T-helper 2 cell (primary cell): ENCODE data around the gene CNTN1.

ENCODE experiments used
- DNase-seq, 5 experiments: peaks; one replicate each; pipeline versions ENCODE4 v3.0.0 to v3.0.0-alpha.2; 2012 to 2022

Gene CNTN1

DNA sequence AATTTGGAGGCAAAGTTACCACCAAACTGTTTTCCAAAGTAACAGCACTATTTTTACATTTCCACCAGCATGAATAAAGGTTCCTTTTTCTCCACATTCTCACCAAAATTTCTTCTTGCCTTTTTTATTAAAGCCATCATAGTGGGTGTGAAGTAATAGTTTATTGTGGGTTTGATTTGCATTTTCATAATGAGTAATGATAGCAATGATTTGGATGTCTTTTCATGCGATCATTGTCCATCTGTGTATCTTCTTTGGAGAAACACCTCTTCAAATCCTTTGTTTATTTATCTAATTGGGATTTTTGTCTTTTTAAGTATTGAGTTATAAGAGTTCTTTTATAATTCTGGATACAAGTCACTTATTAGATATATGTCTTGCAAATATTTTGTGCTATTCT, 172.7 kb downstream of the CNTN1 start:
- DNase-seq = no peak

DNA sequence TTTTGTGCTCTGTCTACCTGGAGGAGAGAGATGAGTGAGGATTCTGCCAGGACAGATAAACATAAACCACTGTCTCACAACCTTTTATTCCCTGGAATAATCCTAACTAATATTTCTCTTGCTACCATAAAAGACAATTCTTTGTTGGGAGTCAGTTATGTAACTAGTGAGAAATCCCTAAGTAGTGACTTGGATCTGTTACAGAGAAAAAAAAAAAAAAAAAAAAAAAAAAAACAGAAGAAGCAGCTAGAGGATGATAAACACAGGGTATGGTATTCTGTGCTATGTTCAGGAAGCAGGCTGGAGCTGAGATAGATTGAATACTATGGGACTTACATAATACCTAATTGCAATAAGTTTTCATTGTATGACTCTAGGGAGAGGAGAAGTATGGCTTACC, 178.7 kb downstream of the CNTN1 start:
- DNase-seq = no peak

DNA sequence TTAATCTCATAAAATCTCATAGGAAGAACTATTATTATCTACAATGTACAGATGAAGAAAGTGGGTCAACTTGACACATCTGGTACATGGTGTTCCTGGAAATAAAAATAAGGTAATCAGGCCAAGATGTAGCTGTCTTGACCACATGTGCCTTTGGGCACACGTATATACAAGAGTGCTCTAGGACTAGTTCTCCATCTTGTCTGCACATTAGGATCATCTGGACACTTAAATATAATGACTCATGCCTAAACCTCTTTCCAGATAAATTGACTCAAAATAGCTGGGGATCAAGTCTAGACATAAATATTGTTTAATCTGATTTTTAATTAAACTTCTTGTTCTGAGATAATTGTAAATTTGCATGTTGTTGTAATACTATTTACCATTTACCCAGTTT, 182.6 kb downstream of the CNTN1 start:
- no peak for DNase-seq

DNA sequence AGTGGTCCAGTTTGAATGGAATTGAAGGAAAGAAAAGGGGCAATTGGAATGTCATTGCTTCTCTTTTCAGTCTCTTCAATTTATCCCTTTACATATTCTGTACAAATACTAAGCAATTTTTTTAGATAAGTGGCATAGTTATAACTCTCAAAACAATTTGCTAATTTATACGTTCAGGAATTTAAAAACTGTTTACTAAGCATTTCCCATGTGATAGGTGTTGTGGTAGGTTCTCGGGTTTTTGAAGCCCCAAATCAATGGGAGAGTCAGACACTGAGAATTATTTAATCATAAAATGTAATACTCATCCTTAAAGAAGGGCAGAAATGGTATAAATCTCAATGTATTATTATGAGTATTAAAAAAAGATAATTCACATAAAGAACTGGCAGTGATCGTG, 197.1 kb downstream of the CNTN1 start:
- DNase-seq = no peak

DNA sequence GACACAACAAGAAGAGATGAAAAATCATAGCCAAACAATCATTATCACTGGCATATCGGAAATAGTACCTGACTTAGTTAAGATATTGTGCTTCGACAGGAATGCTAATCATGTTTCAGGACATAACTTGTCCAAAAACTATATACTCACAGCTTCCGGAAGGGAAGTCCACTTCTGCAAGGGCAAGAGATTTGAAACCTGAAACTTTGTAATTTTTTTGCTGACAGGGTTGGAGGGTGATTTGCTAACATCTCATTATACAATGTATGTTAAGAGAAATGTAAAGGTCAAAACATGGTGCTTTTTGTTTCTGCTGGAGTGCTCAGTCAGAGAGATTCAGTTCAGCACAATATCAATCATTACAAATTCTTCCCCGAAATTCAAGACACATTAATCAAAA, 200.3 kb downstream of the CNTN1 start:
- no peak for DNase-seq

DNA sequence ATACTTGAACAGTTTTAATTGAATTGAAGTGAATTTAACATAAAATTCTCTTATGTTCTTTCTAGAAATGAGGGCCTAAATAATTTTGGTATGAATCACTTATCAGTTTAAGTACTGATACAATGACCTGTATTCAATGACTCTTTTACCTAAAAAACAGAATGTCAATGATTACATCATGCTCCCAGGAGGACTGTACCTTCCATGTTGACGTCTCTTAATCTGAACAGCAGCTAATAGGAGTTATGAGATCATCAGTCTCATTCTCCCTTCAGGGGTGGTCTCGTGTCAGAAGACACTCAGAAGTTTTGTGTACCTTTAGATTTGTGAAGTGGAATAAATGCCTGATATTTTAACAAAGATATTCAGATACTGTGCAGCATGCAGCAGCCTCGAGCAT, 206.3 kb downstream of the CNTN1 start:
- no peak for DNase-seq

DNA sequence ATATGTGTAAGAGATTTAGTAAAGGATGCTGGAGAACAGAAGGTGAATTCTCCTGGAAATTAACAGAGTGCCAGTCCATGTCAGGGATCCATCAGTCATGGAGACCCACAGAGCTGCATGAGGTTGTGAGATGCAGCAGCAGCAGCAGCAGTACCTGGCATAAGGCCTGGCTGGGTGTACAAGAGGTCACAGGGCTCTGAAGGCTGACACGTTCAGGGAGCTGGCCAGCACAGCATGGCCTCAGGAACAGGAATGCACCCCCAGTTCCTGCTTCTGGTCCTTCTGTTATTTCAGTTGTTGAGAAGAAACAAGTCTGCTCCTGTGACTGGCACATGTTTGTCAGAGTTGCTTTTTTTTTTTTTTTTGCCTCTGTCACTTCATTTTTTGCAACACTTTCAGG, 210.8 kb downstream of the CNTN1 start:
- DNase-seq = no peak

DNA sequence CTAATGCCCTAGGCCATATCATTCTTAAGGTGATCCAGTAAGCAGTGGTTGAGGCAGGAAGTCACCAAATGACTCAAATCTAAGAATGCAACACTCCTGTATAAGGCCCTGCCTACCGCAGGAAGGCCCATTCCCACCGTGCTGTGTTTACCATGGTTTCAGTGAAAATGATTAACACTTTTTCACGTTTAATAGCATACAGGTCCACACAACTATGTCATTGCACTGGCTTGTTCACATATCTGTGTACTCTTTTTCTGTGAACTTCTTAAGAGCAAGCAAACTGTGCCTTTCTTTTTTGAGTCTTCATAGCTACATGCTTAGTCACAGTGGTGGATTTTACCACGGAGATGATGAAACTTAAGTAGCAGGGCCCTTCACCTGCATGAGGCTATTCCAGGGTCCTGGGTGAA, 214.9 kb downstream of the CNTN1 start:
- DNase-seq = peak in 1 of 5 experiments; percentile 38

DNA sequence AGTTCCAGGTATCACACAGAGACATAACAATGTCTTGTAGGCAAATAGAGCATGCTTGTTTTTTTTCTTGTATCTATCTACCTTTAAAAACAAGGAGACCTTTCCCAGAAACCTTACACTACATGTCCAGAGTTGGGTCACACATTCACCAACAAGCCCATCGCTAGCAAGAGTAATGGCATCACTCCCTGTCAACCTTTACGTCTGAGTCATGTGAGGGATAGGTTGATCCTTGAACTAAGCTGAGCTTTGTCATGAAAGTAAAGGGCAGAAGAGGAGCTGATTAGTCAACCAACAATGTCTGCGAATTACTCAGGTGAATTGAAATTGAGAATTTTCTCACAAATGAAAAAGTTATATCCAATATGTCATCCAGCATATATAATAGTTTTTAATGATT, 219.4 kb downstream of the CNTN1 start:
- no peak for DNase-seq

DNA sequence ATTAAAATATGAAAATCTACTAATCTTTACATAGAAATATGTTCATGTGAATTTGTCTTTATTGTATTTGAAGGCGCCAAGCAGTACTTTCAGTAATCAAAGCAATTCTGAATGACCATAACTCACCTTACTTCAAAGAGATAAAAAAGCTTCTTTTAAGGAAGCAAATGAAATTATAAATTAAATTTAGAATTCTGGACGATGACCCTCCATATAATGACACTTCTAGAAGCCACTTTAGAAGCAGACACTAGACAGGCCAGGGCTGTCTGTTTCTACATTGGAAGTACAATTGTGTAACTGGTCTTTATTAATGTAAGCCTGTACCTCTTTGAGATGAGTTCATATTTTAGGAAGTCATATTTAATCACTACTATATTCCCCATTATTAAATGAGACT, 222.9 kb downstream of the CNTN1 start:
- DNase-seq = no peak

DNA sequence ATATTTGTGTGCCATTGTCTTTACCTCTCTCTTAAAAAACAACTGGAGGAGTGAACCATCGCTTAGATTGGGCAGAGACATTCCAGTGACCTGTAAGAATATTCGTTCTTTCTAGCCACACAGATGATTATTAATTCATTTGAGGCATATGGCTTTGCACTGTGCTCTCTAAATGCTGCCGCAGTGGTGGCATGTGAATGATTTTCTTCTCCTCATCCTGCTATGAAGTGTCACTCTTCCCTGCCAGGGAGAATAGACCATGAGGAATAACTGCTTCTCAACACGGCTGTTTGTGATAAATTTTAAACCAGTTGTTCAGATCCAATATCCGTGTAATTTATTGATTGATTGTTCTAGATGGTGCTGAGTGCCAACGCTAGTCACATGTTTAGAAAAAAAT, 225.3 kb downstream of the CNTN1 start:
- DNase-seq = no peak

DNA sequence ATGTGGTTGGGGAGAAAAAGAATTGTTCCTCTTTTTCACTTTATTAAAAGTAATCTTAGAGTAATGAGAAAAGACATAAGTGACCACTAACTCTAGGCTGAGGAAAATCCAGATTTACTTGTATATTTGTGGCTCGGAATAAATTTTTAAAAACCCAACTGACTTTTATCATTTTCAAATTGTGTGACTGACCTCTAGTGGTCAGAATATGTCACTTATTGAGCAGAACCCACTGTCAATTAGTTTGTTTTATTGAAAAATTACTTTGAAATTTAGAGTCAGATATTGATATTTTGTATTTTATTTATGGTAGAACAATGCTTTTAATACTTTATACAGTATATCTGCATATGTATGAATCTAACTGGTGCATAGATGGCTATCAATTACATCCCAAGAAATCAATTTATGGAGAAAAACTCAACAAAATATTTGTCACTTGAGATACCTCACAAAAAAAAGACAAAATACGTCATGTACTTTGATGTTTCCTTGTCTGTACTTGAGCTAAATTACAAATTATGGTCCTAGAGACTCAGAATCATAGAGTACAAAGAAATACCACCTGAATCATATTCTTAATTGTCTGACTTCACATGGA, 229.4 kb downstream of the CNTN1 start:
- peak in 1 of 5 experiments; percentile 1 for DNase-seq

DNA sequence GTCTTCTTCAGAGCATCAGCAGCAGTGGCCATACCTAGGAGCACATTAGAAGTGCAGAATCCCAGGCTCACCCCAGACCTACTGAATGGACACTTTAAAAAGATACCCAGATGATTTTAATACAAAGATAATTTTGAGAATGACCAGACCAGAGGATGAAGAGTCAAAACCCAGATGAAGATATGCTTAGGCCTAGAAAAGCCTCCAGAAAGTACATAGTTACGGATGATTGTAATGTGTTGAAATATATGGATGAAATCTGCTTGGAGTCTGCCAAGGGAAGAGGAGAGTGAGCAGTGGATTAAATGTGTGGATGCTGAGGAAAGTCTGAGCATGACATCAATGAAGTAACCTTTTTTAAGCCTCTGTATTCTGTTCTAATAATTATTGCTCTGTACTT, 245.7 kb downstream of the CNTN1 start:
- no peak for DNase-seq

DNA sequence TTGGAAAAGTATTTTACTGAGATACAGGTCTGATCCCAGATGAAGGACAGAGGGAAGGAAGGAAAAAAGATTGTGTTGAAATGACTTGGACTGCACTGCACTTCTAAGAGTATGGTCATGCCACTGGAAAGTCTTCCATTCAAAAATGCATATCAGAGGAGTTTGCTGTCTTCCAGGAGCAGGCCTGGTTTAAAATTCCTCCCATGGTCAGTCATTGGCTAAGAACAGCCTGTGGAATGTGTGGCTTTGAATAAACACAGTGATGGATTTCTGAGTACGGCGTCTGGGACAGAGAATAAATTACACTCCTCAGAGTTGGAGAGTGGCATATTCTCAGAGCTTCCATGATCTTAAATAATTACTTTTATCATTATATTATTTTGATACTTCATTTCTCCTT, 250.1 kb downstream of the CNTN1 start:
- no peak for DNase-seq

DNA sequence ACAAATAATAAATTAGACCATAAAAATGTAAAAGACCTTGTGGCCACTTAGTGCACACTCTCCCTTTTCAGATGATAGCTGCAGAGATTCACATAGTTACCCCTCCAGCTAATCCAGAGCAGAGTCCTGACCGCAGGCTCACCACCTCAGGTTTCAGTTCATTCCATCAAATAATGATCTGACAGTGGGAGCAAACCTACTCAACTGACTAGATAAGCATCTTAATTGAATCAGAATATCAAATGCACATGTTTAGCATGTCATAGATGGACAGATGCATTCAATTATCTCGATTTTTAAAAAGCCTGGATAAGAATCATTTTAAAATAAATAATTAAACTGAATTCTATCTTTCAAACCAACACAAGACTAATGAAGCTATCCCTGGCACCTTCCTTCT, 253.5 kb downstream of the CNTN1 start:
- DNase-seq = no peak

DNA sequence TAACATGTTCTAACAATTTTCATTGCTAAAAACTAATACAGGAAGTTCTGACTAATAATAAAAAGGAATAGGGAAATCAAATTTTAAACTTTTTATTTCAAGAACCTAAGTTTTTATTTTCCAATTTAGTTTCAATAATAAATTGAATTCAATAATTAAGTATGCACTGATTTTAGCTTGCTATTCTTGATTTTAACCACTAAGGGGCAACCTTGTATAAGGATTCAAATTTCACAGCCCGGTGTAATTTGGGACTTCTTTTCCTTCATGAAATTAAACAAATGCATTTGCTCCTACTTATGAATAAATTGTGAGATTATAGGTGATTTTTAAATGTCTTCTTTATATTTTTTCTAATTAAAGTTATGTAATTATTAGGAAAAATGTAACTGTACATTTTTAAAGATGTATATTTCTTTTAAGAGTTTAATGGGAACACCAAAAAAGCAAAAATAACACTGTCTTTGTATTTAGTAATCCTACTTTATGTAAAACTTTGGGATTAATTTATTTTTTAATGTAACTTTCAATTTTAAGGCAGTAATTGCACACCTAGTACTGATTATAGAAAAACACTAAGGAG, 254.5 kb downstream of the CNTN1 start:
- DNase-seq = peak in 1 of 5 experiments; percentile 4

DNA sequence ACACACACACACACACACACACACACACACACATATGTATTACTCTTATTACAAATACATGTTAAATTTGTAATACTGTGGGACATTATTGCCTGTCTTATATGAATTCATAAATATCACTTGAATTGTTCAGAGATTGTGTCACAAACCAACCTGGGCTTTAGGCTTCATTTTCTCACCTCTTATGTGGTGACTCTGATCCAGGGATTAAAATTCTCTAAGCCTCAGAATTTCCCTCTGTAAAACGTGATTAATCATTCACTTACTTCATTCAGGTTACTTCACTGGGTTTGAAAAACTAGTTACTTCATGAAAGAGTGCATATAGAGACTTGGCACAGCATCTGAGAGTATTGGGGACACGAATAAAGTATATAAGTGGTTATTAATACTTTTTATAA, 255.6 kb downstream of the CNTN1 start:
- no peak for DNase-seq

DNA sequence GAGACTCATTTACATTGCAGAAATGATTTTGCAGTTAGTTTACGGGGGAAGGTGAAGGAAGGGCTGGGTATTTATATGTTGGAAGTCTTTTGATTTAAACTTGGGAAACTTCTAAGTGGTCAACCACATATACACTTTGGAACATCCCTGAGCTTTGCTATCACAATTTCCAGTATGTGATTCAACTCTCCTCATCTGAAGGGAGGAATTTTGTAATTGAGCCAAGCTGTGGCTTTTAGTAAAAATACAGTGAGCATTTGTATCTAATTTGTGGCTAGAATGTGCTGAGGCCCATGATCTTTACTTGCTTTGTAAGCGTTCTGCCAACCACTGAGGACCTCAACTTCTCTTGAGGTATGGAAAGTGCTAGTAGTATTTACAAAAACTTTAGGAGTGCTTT, 260.8 kb downstream of the CNTN1 start:
- no peak for DNase-seq

DNA sequence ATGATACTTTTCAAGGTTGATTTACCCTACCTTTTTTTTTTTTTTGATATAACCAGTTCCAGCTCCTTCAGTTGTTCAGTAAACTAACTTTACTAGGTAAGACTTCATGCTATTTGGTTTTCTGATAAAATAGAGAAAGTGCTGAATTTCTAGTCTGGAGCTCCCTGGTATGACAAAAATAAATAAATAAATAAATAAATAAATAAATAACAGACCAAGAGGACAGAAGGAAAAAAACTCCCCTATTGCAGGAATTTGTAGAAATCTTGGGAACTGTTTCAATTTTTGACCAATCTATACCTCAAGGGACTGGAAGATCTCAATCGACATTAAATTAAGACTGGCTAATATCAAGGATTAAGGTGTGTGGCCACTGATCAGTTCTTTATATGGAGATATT, 265.2 kb downstream of the CNTN1 start:
- DNase-seq = no peak

DNA sequence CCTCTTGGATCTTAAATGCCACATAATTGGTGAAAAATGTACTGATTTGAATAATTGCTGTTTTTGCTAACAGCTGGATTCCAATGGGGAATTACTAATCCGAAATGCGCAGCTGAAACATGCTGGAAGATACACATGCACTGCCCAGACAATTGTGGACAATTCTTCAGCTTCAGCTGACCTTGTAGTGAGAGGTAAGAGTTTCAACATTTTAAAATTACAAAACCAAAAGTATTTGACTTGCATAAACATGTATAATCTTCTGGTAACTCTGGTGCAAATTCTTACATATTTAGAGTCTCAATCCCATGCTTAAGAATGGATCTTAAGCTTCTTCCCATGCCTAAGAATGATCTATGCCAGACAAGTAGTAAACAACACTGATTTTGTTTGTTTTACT, 266.8 kb downstream of the CNTN1 start:
- DNase-seq = no peak

DNA sequence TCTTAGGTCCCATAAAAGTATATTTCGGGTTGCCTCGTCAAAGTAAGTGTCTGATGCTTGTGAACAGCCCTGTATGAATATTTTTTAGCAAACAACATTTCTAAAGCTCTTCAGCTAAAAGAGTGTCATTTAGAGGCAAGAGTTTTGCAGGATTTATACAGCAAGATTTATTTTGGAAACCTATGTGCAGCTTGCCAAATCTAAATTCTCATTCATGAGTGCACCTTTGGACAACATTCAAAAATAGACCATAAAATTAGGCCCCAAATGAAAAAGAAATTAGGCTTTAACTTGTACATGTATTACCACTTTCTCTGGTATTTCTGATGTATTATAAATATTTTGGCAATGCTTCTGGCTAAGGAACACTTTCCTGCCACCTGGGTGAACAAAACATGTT, 271.5 kb downstream of the CNTN1 start:
- DNase-seq = no peak

DNA sequence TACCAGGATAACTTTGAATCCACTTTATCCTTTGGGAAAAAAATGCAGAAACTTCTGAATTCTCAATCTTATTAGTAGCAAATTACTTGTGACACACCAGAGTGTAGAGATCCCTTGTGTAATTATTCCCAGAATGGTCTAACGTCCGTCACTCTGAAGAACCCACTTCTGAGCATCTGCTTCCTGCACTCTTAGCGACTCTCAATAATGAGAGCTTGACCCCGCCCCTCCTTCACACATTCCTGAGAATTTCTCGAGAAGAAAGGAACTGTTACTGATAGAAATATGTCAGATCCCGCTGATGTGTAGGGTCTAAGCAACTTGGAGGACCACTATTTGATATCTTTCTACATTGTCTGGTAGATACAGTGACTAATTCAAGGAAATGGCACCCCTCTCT, 277.6 kb downstream of the CNTN1 start:
- DNase-seq = no peak

DNA sequence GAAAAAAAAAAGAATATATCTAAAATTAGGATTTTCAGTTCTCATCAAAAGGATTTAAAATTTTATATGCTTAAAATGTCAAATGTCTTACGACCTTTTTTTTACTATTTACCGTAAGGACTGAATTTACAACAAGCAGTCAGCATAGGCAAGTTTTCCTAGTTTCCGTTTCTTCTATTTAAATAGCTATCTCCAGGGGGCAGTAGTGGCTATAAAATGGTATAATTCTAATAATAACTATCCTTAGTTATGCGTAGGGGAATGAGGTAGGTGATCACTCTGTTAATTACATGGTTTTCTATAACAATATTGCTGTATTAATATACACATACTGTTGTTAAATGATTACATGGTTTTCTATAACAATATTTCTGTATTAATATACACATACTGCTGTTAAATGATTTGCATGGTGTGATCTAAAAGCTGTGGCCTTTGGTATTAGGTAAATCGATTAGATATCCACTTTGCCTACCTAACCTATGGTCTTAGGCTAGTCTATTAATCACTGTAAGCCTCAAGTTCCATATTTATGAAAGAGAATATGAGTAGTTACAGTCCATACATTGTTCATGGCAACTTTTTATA, 278.2 kb downstream of the CNTN1 start:
- DNase-seq = no peak

DNA sequence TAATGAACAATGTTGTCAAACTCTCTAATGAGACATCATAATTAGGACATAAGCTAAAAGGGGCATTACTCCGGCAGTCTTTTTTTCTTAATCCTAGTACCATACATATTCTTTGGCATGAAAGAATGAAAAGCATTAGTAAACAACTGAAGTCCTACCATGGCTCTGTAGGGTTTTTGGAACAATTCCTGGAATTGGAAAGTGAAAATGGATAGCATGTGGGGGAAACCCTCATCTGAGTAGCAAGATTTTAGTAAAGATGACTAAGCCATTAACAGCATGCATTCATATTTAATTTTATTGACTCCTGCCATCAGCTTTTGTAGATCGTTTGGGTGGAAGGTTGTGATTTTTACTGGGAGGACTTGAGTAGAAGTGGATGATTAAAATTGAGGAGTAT, 279.7 kb downstream of the CNTN1 start:
- no peak for DNase-seq

DNA sequence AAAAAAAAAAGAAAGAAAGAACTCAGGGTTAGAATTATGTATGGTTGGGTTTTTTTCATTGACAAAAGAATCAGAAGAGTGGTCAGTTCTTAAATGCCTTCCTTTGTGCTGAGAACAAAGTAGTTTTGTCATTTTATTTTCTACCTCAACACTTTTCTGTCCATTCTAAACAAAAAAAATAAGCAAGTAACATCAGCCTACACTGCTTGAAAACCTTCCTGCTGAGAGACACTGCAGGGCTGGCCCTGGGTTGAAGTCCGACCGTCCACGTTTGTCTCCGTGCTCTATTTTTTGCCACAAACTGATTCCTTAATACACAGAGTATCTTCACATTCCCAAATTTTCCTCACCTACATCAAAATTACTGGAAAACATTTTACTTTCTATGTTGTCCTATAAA, 284.3 kb downstream of the CNTN1 start:
- no peak for DNase-seq
